ENCODE results near the gene BARX2.

BARX2 gene

DNA sequence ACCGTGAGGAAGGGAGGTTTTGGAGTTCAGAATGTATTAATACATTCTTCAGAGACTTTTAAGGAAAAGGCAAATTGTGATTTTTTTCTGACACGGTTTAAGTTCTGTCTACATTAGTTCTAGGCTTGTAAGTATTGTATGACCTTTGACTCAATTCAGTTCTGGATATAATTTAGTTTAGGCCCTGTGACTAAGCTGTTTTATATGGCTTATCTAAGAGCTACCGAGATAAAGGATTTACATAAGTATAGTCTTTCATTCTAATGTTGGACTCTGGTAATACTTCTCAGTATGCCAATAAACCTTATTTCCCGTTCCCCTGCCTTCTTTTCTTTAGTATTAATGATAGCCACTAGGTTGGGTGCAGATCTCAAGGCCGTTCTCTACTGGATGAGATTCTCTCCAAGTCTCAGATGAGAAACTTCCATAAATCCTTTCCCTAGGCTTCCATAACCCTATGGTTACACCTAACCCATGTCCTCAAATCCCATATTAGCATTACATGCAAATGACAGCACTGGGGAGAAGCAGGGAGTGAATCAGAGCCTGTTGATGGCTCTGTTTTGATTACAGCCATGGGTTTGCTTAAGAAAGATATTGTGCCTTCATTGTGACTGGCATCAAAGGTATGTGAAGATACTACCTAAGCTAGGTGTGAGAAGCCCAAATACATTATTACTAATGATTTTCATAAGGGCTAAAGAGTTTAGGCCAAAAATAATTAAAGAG lies 38.7 kb downstream of the BARX2 start:
- TF ChIP-seq, protein P1, sequence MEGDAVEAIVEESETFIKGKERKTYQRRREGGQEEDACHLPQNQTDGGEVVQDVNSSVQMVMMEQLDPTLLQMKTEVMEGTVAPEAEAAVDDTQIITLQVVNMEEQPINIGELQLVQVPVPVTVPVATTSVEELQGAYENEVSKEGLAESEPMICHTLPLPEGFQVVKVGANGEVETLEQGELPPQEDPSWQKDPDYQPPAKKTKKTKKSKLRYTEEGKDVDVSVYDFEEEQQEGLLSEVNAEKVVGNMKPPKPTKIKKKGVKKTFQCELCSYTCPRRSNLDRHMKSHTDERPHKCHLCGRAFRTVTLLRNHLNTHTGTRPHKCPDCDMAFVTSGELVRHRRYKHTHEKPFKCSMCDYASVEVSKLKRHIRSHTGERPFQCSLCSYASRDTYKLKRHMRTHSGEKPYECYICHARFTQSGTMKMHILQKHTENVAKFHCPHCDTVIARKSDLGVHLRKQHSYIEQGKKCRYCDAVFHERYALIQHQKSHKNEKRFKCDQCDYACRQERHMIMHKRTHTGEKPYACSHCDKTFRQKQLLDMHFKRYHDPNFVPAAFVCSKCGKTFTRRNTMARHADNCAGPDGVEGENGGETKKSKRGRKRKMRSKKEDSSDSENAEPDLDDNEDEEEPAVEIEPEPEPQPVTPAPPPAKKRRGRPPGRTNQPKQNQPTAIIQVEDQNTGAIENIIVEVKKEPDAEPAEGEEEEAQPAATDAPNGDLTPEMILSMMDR (IDR thresholded peaks at IDR 0.05; ENCODE audit: low read depth, low read length): no peak
- Histone ChIP-seq H3K27me3 (no peaks in the 10 kb centered on the region), H3K4me3 (ENCODE audit: low read depth, low read length) (no peak overlapping the region), H3K9me3 (no peaks in the 10 kb centered on the region), H3K36me3 (no peaks in the 10 kb centered on the region), H3K4me1 (no peaks in the 10 kb centered on the region)
- no peak for DNase-seq

DNA sequence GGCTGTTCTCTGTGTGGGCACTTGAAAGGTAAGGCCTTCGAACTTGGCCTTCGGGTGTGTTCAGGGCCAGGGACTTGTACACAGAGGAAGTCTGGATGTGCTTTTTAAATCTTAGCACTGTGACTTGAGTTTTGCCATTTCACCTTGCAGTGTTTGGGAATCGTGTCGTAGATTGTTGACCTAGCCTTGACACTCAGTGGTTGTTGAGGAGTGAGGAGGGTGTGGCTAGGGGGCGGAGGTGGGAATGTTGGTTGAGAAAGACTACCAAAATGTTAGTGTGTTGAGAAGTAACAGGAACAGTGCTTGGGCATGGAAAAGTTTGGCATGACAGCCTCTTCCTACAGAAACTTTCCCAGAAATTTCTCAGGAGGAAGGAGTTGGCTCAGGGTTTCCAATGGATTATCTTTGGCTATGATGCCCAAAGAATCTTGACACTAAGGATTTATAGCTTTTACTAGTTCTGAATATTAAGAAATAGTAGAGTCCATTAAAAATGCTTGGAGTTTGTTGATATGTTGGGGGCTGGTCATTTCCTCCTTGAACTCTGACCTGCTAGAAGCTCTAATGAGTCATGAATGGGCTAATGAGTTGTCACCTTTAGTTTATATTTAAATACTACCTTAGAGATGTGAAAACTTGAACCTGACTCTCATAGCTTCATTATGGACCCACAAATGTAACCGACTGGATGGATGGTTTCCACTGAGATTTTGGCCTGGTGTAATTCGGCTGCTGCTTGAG lies 40.6 kb downstream of the BARX2 start:
- no peaks in the 10 kb centered on the region for H3K36me3 ChIP-seq
- H3K9me3 ChIP-seq: no peaks in the 10 kb centered on the region
- H3K27me3 ChIP-seq: no peaks in the 10 kb centered on the region
- no peak for DNase-seq
- TF ChIP-seq, protein P1 (IDR thresholded peaks at IDR 0.05; ENCODE audit: low read depth, low read length): no peak
- H3K4me1 ChIP-seq: no peaks in the 10 kb centered on the region
- no peak overlapping the region for H3K4me3 ChIP-seq (ENCODE audit: low read depth, low read length)

DNA sequence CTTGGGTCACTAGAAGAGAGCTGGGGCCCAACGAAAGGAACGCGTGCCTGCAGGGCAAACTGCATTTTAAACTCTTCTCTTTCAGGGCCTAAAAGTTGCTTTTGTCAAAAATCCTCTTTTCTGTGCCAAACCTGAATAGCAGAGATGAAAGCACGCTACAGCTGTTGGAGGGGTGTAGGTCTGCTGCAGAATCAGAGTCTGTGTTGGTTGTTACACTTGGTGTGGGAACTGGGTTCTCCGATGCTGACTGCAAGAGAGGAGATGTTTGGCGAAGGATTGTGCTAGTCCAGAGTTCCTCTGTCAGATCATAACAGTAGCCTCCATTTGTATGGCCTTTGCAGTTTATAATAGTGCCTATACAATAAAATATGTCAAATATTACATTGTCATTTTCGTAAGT lies 41.8 kb downstream of the BARX2 start:
- H3K9me3 ChIP-seq: no peaks in the 10 kb centered on the region
- no peak for DNase-seq
- no peaks in the 10 kb centered on the region for H3K27me3 ChIP-seq
- no peak overlapping the region for H3K4me3 ChIP-seq (ENCODE audit: low read depth, low read length)
- no peaks in the 10 kb centered on the region for H3K36me3 ChIP-seq
- TF ChIP-seq, protein P1 (IDR thresholded peaks at IDR 0.05; ENCODE audit: low read depth, low read length): no peak
- no peaks in the 10 kb centered on the region for H3K4me1 ChIP-seq

DNA sequence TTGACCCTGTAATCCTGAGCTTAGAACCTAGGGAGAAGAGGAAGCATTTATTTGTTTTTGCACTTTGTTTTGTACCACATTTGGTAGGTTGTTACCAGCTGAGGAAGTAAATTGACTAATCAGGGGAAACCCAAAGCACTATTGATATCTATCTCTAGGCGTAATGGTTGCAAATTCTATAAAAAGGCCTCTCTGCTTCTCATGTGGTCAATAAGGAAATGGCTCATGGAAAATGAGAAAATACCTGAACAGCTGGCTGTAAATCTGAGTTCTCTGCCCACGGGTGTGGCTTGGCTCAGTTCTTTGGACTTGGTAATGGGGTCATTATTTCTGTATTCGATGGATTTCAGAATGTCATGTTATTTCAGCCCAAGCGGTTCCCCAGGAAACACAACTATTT lies 42.4 kb downstream of the BARX2 start:
- no peak for DNase-seq
- TF ChIP-seq, protein P1 (IDR thresholded peaks at IDR 0.05; ENCODE audit: low read depth, low read length): no peak
- no peak overlapping the region for H3K4me3 ChIP-seq (ENCODE audit: low read depth, low read length)
- H3K9me3 ChIP-seq: no peaks in the 10 kb centered on the region
- no peaks in the 10 kb centered on the region for H3K27me3 ChIP-seq
- no peaks in the 10 kb centered on the region for H3K36me3 ChIP-seq
- no peaks in the 10 kb centered on the region for H3K4me1 ChIP-seq

DNA sequence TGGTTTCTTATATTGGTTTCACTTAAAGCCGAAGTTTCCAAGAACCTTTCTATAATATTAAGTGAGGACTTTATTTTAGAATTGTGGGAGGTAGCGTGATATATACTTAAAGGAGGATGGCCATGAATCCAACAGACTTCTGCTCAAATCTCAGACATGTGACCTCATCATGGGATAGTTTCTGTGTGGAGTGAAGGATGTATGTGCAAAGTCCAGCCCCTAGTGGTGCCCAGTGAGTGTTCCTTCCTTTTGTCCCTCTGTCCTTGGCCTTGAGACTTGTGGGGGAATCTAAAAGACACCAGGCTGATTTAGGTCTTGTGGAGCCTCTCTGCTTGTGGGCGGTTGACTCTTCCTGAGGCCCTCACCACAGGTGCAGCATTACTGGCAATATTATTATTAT lies 43.7 kb downstream of the BARX2 start:
- Histone ChIP-seq H3K4me1 (no peaks in the 10 kb centered on the region), H3K4me3 (ENCODE audit: low read depth, low read length) (no peak overlapping the region), H3K9me3 (no peaks in the 10 kb centered on the region), H3K36me3 (no peaks in the 10 kb centered on the region), H3K27me3 (no peaks in the 10 kb centered on the region)
- TF ChIP-seq, protein P1 (IDR thresholded peaks at IDR 0.05; ENCODE audit: low read depth, low read length): no peak
- no peak for DNase-seq

DNA sequence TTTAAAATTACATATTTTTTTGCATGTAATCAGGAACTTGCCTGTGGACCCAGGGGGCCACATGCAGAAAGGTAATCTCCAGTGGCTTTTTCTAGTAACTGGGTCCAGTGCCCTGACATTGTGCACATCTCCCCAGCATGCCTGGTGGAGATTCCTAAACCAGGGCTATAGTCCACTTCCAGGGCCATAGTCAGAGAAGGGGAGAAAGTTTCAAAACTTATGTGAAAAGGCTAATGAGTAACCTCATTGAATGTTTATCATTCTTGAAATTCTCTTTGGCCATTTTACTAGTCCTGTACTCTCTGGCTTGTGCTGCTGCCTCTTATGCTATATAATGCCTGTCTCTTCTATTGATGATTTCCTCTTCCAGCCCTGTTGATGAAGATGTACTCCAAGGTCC lies 47.8 kb downstream of the BARX2 start:
- no peaks in the 10 kb centered on the region for H3K4me1 ChIP-seq
- no peak overlapping the region for H3K4me3 ChIP-seq (ENCODE audit: low read depth, low read length)
- TF ChIP-seq, protein P1 (IDR thresholded peaks at IDR 0.05; ENCODE audit: low read depth, low read length): no peak
- no peak for DNase-seq
- H3K9me3 ChIP-seq: no peaks in the 10 kb centered on the region
- no peaks in the 10 kb centered on the region for H3K36me3 ChIP-seq
- no peaks in the 10 kb centered on the region for H3K27me3 ChIP-seq

All from BE2C (cell line).